AG04449 (cell line): ENCODE results near the gene KRTAP19-7.

Experiments used
- CTCF ChIA-PET: fragments of 350-600 bp; formaldehyde crosslinking; extraction: SDS; loops from one replicate; lab custom pipeline; 2021; ENCODE audit warnings: antibody characterized with exemption; lab: Yijun Ruan, JAX
- POLR2A ChIA-PET: fragments of 400-600, 350-600 bp; formaldehyde crosslinking; extraction: SDS; loops from one replicate; lab custom pipeline; 2020; ENCODE audit warnings: antibody characterized with exemption, inconsistent platforms; lab: Yijun Ruan, JAX
- DNase-seq: peaks from one replicate; pipeline ENCODE4 v3.0.0-alpha.2; 2010; ENCODE audit warnings: low read depth, low spot score
- H3K4me3 ChIP-seq: 2 replicates; pipeline ENCODE4 v1.5.1; 2011; ENCODE audit warnings: low read depth, mild to moderate bottlenecking, control low read depth, low read length
- TF ChIP-seq, protein P1 (sequence below): IDR thresholded peaks from one replicate; pipeline ENCODE4 v1.5.1; 2011; ENCODE audit warnings: mild to moderate bottlenecking, moderate library complexity, low read length, control low read depth, inconsistent platforms; ENCODE audit not compliant: insufficient read depth; ENCODE audit errors: missing control alignments

KRTAP19-7 gene

DNA sequence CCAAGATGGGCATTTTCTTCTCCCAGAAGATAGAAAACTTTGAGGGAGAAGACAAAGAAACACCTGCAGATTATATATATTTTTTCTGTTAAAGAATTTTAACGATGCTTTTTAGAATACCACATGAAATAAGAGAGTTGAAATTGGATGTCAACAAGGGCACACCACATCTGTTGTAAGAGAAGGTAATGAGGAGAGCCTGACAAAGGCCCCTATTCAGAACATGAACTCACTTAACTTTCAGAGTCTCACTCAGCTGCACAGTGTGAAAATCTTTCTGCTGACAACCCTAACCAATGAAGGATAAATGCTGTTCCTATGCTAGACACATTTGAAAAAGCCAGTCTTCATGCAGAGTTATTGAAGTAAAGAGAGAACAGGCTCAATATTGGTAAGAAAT, 21.8 kb upstream of the KRTAP19-7 start:
- DNase-seq = no peak
- ChIA-PET POLR2A (no interaction called here), CTCF (no interaction called here)
- TF ChIP-seq, protein P1, sequence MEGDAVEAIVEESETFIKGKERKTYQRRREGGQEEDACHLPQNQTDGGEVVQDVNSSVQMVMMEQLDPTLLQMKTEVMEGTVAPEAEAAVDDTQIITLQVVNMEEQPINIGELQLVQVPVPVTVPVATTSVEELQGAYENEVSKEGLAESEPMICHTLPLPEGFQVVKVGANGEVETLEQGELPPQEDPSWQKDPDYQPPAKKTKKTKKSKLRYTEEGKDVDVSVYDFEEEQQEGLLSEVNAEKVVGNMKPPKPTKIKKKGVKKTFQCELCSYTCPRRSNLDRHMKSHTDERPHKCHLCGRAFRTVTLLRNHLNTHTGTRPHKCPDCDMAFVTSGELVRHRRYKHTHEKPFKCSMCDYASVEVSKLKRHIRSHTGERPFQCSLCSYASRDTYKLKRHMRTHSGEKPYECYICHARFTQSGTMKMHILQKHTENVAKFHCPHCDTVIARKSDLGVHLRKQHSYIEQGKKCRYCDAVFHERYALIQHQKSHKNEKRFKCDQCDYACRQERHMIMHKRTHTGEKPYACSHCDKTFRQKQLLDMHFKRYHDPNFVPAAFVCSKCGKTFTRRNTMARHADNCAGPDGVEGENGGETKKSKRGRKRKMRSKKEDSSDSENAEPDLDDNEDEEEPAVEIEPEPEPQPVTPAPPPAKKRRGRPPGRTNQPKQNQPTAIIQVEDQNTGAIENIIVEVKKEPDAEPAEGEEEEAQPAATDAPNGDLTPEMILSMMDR = no peak
- no peak overlapping the region for H3K4me3 ChIP-seq

DNA sequence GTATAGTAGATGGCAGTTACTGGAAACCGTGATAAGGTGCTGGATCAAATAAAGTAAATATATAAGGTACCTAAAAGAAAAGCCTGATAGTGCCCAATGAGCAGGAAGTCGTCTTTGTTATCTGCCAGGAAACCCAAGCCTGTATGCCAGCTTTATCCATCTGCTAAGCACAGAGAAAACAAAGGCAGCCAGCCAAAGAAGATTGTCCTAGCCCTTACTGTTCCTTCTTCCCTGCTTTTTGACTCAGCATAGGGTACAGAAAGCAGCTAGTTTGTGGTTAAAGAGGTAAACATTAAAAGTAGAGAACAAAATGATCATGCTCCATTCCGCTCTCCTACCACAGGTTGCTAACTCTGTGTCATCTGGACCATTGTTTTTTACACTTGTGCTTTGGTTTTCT, 19.0 kb upstream of the KRTAP19-7 start:
- TF ChIP-seq, protein P1 = no peak
- CTCF ChIA-PET = no interaction called here
- no peak overlapping the region for H3K4me3 ChIP-seq
- DNase-seq = no peak
- POLR2A ChIA-PET = no interaction called here

- ChIA-PET CTCF (no interaction called here), POLR2A (no interaction called here)
- TF ChIP-seq, protein P1 = no peak
- H3K4me3 ChIP-seq = no peak overlapping the region
- DNase-seq = no peak
Measured at GRCh38 chr21:30579346-30579745, 18.2 kb upstream of the KRTAP19-7 start.

DNA sequence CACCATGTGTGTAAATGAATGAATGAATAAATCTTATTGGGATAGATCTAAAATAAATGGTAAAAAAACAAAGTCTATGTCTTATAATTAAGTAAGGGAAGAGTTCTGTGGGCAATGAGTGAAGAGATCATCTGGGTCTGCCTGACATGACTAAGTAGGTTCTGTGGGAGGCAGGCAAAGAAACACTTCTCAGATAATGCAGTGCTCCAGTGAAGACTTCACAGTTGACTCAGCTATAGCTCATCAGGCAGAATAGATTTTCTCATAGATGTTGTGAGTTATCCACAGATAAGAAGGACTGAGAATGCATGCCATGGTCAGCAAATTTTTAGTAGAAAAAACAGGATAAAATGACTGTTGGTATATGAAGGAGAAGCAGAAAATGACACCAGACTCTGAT, 16.7 kb upstream of the KRTAP19-7 start:
- TF ChIP-seq, protein P1 = no peak
- POLR2A ChIA-PET = no interaction called here
- CTCF ChIA-PET = no interaction called here
- no peak for DNase-seq
- no peak overlapping the region for H3K4me3 ChIP-seq

DNA sequence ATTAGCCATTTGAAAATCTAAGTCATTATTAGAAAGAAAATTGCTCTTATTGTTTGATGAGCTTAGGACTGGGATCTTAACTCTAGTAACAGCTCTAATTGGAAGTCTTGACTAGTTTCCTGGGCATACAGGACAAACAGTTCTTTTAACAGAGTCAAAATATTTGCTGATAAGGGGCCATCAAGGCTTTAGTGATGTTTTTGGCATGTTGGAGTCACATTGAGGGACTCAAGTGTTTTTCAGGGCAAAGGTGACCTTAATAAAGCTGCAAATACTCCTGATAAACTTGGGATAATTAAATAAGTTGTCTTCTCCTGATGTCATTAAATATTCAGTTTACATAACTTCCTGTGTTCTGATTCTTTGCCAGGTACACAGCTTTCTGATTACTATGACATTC, 6.5 kb upstream of the KRTAP19-7 start:
- POLR2A ChIA-PET = no interaction called here
- TF ChIP-seq, protein P1 = no peak
- CTCF ChIA-PET = no interaction called here
- DNase-seq = no peak
- H3K4me3 ChIP-seq = no peak overlapping the region

DNA sequence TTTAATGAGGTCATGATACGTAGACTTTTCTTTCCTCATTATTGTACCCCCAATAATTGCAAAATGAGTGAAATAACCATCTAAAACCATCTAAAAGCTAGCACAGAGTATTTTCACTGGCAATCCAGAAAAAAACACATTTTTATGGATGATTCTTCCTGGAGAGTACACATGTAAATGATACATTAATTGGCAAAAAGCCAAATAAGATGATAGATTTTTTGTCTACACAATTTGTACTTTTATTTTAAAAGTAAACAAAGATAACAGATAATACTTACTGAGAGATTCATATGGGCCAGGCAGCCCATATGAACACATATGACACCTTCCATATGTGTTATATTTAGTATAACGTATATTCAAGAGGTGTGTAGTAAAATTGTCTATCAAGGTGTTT, 2.5 kb upstream of the KRTAP19-7 start:
- POLR2A ChIA-PET = no interaction called here
- no peak for DNase-seq
- CTCF ChIA-PET = no interaction called here
- TF ChIP-seq, protein P1 = no peak
- H3K4me3 ChIP-seq = no peak overlapping the region

- ChIA-PET POLR2A (no interaction called here), CTCF (no interaction called here)
- TF ChIP-seq, protein P1 = no peak
- DNase-seq = no peak
- no peak overlapping the region for H3K4me3 ChIP-seq
Measured at GRCh38 chr21:30563072-30563471, 2.0 kb upstream of the KRTAP19-7 start.
